GM12865 (cell line): Measurements from ENCODE around the gene NFATC3.

Experiments used
- DNase-seq: peaks from one replicate; pipeline ENCODE4 v3.0.0; 2010; ENCODE audit warnings: low read depth
- H3K4me3 ChIP-seq: 2 replicates; pipeline ENCODE4 v1.5.1; 2011; ENCODE audit warnings: mild to moderate bottlenecking, low read depth, low read length, control low read depth
- TF ChIP-seq, protein P1 (sequence below): IDR thresholded peaks from 2 replicates; pipeline ENCODE4 v1.5.1; 2011; ENCODE audit warnings: low read length, control low read depth, low read depth, inconsistent platforms; ENCODE audit not compliant: insufficient read depth; ENCODE audit errors: missing control alignments

Gene NFATC3

DNA sequence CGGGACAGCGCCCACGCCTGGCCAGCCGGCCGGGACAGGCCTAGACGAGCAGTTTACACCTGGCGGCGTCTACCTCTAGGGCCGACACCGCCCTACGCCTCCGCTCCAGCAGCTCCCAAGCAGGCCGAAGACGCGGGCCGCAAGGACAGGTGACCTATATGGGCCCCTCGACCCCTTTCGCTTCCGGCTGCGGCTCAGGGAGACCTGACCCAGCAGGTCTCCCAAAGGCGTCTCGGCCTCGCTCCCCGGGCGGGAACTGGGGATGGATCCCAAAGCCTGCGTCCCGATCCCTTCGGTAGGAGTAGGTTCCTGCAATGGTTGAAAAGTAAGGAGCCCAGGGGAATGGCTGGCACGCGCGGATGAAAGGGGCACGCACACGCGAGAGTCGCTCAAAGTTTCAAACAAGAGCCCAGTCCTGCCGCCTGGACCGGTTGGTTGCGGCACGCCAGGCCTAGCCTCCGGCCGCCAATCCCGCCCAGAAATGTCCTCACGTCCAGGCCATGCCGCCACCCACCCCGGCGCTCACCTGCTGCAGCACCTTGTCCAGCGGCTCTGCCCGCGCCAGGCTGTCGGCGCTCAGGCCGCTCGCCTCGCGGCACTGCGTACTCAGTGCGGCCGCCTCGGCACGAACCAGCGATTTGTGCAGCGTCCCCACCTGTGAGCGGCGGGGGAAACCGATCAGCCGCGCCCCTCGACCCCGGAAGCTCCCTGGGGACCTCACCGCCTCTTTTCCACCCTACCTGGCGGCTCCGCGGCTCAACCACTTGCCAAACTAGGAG lies 150.1 kb downstream of the NFATC3 start:
- H3K4me3 ChIP-seq, result no peak overlapping the region
- TF ChIP-seq, protein P1, sequence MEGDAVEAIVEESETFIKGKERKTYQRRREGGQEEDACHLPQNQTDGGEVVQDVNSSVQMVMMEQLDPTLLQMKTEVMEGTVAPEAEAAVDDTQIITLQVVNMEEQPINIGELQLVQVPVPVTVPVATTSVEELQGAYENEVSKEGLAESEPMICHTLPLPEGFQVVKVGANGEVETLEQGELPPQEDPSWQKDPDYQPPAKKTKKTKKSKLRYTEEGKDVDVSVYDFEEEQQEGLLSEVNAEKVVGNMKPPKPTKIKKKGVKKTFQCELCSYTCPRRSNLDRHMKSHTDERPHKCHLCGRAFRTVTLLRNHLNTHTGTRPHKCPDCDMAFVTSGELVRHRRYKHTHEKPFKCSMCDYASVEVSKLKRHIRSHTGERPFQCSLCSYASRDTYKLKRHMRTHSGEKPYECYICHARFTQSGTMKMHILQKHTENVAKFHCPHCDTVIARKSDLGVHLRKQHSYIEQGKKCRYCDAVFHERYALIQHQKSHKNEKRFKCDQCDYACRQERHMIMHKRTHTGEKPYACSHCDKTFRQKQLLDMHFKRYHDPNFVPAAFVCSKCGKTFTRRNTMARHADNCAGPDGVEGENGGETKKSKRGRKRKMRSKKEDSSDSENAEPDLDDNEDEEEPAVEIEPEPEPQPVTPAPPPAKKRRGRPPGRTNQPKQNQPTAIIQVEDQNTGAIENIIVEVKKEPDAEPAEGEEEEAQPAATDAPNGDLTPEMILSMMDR, result no peak
- DNase-seq, result no peak

GRCh38 chr16:68235887-68236136 lies 150.6 kb downstream of the NFATC3 start, which contains the start of gene ESRP2:
TSS of gene ESRP2 (minus strand) at chr16:68236127. CDS start at chr16:68236045, 82 bp downstream.
- peak within 1 kb of the TSS; percentile 57 for H3K4me3 ChIP-seq
- DNase-seq, result no peak
- TF ChIP-seq, protein P1, result no peak

- TF ChIP-seq, protein P1, result no peak
- no peak for DNase-seq
- peak overlapping the region; percentile 57 for H3K4me3 ChIP-seq
These were observed 151.1 kb downstream of the NFATC3 start for GRCh38 chr16:68236137-68236825.

DNA sequence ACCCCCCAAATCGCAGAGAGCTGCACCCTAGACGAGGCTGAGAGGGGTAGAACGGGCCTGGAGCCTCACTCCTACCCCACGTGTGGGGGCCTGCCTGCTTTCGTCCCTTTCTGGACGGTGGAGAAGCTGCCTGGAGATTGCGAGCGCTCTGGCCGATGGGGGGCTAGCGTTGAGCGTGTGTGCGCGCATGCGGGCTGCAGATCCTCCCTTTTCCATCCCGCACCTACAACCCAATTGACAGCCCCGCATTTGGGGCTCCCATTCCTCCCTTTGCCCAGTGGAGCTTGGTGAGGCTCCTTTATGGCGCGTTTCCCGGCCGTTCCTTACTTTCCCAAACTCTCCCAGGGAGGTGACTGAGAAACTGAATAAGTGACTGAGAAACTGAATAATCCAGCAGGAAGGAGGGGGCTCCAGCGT lies 151.7 kb downstream of the NFATC3 start:
- H3K4me3 ChIP-seq, result peak overlapping the region; percentile 57
- TF ChIP-seq, protein P1, result no peak
- no peak for DNase-seq

DNA sequence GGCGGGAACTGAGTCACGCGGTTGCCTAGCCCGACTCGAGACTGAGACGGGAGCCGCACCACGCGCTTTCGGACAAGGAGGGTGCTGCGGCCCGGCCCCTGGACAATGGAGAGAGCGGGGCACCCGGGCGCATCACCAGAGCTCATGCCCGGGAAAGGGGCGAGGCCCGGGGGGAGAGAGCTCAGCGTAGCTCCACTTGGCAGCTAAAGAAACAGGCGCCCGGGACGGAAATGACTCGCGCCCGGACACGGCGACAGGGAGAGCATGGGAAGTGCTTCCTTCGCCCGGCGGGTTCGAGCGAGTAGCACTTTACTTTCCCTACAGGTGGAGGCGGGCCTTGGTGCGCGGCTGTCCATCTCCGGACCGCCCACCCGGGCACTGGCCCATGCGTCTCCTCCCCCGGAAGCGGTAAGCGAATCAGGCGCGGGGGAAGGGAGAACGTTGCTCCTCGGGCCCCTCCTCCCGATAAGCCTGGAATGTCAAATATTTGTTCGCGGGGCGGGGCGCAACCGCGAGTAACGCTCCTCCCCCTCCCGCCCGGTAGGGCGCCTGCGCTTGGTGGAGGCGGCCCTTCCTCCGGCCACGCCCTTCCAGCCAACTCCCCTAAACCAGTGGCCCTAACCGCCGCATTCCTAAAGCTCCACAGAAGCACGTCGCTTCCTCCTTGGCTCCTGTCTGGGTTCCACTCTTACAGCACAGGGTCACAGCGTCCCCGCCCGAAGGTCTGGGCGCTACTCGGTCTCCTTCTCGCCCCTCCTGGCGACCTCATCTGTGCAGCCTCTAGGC lies 152.3 kb downstream of the NFATC3 start:
- DNase-seq, result peak; percentile 98
- TF ChIP-seq, protein P1, result no peak
- peak overlapping the region; percentile 57 for H3K4me3 ChIP-seq

DNA sequence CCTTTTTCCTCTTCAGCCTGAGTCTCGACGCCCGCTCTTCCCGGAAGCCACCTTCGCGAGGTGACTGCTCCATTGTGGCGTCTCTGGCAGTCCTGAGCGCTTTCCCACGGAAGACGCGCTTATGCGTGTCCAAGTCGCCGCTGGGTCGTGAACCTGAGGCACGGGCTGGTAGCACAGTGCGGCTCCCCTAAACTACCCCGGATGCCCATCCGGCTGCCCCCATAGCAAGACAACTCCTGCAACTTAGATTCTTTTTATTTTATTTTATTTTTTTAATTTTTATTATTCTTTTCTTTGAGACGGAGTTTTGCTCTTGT lies 152.8 kb downstream of the NFATC3 start:
- DNase-seq, result no peak
- TF ChIP-seq, protein P1, result no peak
- peak overlapping the region; percentile 57 for H3K4me3 ChIP-seq
